AG04450 (cell line): ENCODE results near the gene PNPLA3. TPM values are rescaled to one million over a fixed set of nuclear protein-coding genes. Genes with fewer than 3 reads are reported as not detected.

ENCODE experiments used
- CTCF ChIA-PET: fragments of 300-600, 350-600 bp; formaldehyde crosslinking; extraction: SDS; loops from one replicate; lab custom pipeline; 2022; ENCODE audit warnings: antibody characterized with exemption, inconsistent platforms; lab: Charles Lee
- POLR2A ChIA-PET: fragments of 350-600 bp; formaldehyde crosslinking; extraction: SDS; loops from one replicate; lab custom pipeline; 2021; ENCODE audit warnings: antibody characterized with exemption, inconsistent platforms; lab: Yijun Ruan, JAX
- DNase-seq: peaks from one replicate; pipeline ENCODE4 v3.0.0-alpha.2; 2011; ENCODE audit warnings: low read depth, low spot score
- H3K27ac ChIP-seq: one replicate; pipeline ENCODE4 v1.5.1; 2012; ENCODE audit warnings: low read depth, low read length, control low read depth
- H3K27me3 ChIP-seq: one replicate; pipeline ENCODE4 v1.6.0; 2012; ENCODE audit warnings: low read length; ENCODE audit not compliant: control insufficient read depth, insufficient read depth
- H3K4me3 ChIP-seq: 2 replicates; pipeline ENCODE4 v1.5.1; 2011; ENCODE audit warnings: mild to moderate bottlenecking, low read depth, low read length, control low read depth
- H3K9me3 ChIP-seq: 2 replicates; pipeline ENCODE4 v1.5.1; 2012; ENCODE audit warnings: low read length; ENCODE audit not compliant: control insufficient read depth, insufficient read depth
- CTCF ChIP-seq: IDR thresholded peaks from 2 replicates; pipeline ENCODE4 v1.5.1; 2011; ENCODE audit warnings: low read depth, low read length, control low read depth, inconsistent platforms
- polyA plus RNA-seq: library from polyadenylated mRNA; depleted of rRNA; stranded (reverse); fragments of >200 nt; gene quantifications from 2 replicates; pipeline ENCODE4 v1.2.3, GENCODE V29; 2011

Gene PNPLA3
- polyA plus RNA-seq, 1 experiment, result 3.9 TPM

- no peak overlapping the region for H3K27ac ChIP-seq
- no peak for TF ChIP-seq CTCF
- no peak overlapping the region for H3K4me3 ChIP-seq
- peaks cover 18% of the 10 kb centered on the region for H3K27me3 ChIP-seq
- ChIA-PET CTCF (interaction anchor here (1.6 to 3.0 kb wide), 2 partner anchors 11 to 500 kb away, joined by 5 to 20 read pairs; no protein-coding TSS in a partner anchor), POLR2A (no interaction called here)
- DNase-seq, result no peak
- peaks cover 6% of the 10 kb centered on the region for H3K9me3 ChIP-seq
Measured at GRCh38 chr22:43885786-43886185, 37.8 kb upstream of the PNPLA3 start.

- Histone ChIP-seq H3K4me3 (no peak overlapping the region), H3K27ac (no peak overlapping the region), H3K27me3 (peaks cover 21% of the 10 kb centered on the region), H3K9me3 (peaks cover 6% of the 10 kb centered on the region)
- POLR2A ChIA-PET, result no interaction called here
- DNase-seq, result no peak
- no peak for TF ChIP-seq CTCF
- CTCF ChIA-PET, result interaction anchor here (0.6 to 1.2 kb wide), 4 partner anchors 8 to 60 kb away, joined by 3 to 7 read pairs (median 4); no protein-coding TSS in a partner anchor
Measured at GRCh38 chr22:43886231-43886630, 37.4 kb upstream of the PNPLA3 start.

GRCh38 chr22:43887391-43887790 lies 36.2 kb upstream of the PNPLA3 start:
- Histone ChIP-seq H3K27ac (no peak overlapping the region), H3K4me3 (no peak overlapping the region), H3K27me3 (peaks cover 33% of the 10 kb centered on the region), H3K9me3 (peaks cover 6% of the 10 kb centered on the region)
- no peak for DNase-seq
- TF ChIP-seq CTCF, result no peak
- ChIA-PET CTCF (interaction anchor here (1.0 to 1.2 kb wide), 2 partner anchors 9 to 60 kb away, joined by 3 to 7 read pairs; no protein-coding TSS in a partner anchor), POLR2A (no interaction called here)

- Histone ChIP-seq H3K9me3 (no peaks in the 10 kb centered on the region; the same call in 1 of the 2 replicates), H3K27ac (no peak overlapping the region), H3K27me3 (peaks cover 34% of the 10 kb centered on the region), H3K4me3 (no peak overlapping the region)
- POLR2A ChIA-PET, result no interaction called here
- TF ChIP-seq CTCF, result no peak
- CTCF ChIA-PET, result interaction anchor here (0.5 to 1.8 kb wide), 3 partner anchors 57 to 276 kb away, joined by 3 to 11 read pairs (median 4); no protein-coding TSS in a partner anchor
- no peak for DNase-seq
Measured at GRCh38 chr22:43888740-43889139, 34.9 kb upstream of the PNPLA3 start.

GRCh38 chr22:43889201-43889859 lies 34.3 kb upstream of the PNPLA3 start:
- TF ChIP-seq CTCF, result no peak
- peaks cover 38% of the 10 kb centered on the region for H3K27me3 ChIP-seq
- no peaks in the 10 kb centered on the region; the same call in 1 of the 2 replicates for H3K9me3 ChIP-seq
- CTCF ChIA-PET, result interaction anchor here (0.5 to 1.8 kb wide), 2 partner anchors 56 to 276 kb away, joined by 4 to 11 read pairs; no protein-coding TSS in a partner anchor
- DNase-seq, result no peak
- H3K27ac ChIP-seq, result no peak overlapping the region
- H3K4me3 ChIP-seq, result no peak overlapping the region
- POLR2A ChIA-PET, result no interaction called here
